ENCODE data around the gene PDLIM3. TPM values are rescaled to one million over a fixed set of nuclear protein-coding genes. Genes with fewer than 3 reads are reported as not detected.
A peak's percentile ranks its signal among the peaks of the same experiment; 100 is the strongest.
"Not testable (repeated sequence)": the region's sequence is repeated elsewhere in the genome, so short reads cannot be mapped to it uniquely, and the experiment has no call there.

The PDLIM3 gene
- total and polyA plus RNA-seq, 8 donors, result 12.9 to 43.1 (median 14.9) TPM

DNA sequence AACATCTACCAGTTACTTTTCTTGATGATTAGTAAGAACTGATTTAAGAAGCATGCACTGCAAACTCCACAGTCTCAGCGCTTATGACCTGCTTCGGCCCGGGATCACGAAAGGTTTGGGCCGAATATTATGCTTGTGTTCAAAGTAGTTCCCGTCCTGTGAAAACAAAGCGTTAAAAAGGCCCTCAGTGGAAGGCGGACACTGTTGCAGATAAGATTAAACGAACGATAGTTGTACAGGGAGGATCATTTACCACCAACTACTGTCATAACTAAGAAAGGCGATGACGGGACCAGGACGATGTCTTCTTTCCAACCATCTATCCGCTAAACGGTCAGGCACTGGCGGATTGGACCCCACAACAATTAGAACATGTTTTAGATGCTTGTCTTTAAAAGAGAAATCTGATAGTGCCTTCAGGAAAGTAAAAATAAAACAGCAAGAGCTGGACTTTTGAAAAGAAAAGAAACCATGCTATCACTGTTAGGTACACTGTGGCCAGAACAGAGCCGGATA, 21.1 kb downstream of the PDLIM3 start:
- TF ChIP-seq, protein P1, sequence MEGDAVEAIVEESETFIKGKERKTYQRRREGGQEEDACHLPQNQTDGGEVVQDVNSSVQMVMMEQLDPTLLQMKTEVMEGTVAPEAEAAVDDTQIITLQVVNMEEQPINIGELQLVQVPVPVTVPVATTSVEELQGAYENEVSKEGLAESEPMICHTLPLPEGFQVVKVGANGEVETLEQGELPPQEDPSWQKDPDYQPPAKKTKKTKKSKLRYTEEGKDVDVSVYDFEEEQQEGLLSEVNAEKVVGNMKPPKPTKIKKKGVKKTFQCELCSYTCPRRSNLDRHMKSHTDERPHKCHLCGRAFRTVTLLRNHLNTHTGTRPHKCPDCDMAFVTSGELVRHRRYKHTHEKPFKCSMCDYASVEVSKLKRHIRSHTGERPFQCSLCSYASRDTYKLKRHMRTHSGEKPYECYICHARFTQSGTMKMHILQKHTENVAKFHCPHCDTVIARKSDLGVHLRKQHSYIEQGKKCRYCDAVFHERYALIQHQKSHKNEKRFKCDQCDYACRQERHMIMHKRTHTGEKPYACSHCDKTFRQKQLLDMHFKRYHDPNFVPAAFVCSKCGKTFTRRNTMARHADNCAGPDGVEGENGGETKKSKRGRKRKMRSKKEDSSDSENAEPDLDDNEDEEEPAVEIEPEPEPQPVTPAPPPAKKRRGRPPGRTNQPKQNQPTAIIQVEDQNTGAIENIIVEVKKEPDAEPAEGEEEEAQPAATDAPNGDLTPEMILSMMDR (IDR thresholded peaks at IDR 0.05), result no peak
- Histone ChIP-seq H3K36me3 (no peaks in the 10 kb centered on the region), H3K27me3 (peaks cover 0 to 48% of the 10 kb centered on the region in 2 donors), H3K9me3 (no peaks in the 10 kb centered on the region), H3K4me3 (no peak overlapping the region), H3K4me1 (peaks cover 0 to 14% of the 10 kb centered on the region in 2 donors), H3K27ac (peak overlapping the region in 1 of 2 donors; percentile 43)
- ATAC-seq (no peak), DNase-seq (no peak)
- intact Hi-C loops (cut with DNase I), result no loop called here

DNA sequence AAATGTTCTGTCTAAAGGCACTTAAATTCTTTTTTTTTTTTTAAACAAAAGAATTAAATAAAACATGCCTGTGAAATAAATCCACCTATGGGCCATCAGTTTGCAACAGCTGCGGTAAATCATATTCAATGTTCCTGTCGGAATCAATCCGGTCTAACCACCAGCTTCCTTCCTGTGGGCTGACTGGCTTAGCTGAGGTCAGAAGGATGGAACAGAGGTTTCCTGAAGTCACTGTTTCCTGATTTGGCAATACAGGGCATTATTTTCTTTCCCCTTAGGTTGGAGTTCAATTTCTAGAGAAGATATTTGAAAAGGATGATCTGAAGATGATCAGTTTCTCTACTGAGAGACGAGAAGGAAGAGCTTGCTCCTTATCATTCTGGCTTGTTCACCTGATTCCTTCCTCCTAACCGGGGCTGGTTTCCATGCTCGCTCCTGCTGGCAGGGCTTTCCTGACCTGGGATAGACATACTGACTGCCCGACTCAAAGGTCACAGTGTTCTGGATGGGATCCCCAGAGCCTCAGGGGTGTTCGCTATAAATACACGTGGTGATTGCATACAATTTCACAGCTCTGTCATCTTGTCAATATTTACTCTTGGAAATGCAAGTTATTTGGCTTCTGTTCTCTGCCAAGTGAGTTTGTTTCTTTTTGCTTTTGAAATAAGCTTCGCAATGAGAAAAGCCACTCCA, 21.7 kb downstream of the PDLIM3 start:
- Histone ChIP-seq H3K36me3 (no peaks in the 10 kb centered on the region), H3K27me3 (peaks cover 0 to 48% of the 10 kb centered on the region in 2 donors), H3K4me3 (no peak overlapping the region), H3K4me1 (peaks cover 0 to 14% of the 10 kb centered on the region in 2 donors), H3K9me3 (no peaks in the 10 kb centered on the region), H3K27ac (peak overlapping the region in 1 of 2 donors; percentile 43)
- DNase-seq, result peak in 1 of 4 donors; percentile 30
- TF ChIP-seq, protein P1 (IDR thresholded peaks at IDR 0.05), result no peak
- intact Hi-C loops (cut with DNase I), result no loop called here
- ATAC-seq, result peak; percentile 52

DNA sequence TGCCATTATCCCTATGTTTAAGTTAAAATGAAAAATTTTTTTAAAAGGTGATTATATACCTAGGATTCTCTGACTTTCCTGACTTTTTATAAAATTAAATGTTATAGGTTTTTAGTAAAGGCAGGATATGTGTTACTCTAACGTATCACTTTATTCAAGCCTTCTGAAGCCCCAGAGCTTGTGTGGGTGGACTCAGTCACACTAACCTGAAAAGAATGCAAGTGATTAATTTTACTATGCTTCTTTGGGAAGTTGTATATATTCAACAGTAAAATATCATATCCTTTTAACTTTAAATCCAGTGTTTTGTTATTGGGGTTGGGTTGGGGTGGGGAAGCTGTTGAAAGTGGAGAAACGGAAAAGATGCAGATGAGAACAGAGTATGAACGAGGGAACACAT, 22.8 kb downstream of the PDLIM3 start:
- DNase-seq, result no peak
- Histone ChIP-seq H3K4me3 (no peak overlapping the region), H3K9me3 (no peaks in the 10 kb centered on the region), H3K27me3 (peaks cover 0 to 48% of the 10 kb centered on the region in 2 donors), H3K4me1 (peaks cover 0 to 14% of the 10 kb centered on the region in 2 donors), H3K36me3 (no peaks in the 10 kb centered on the region), H3K27ac (no peak overlapping the region)
- TF ChIP-seq, protein P1 (IDR thresholded peaks at IDR 0.05), result no peak
- ATAC-seq, result no peak
- intact Hi-C loops (cut with DNase I), result no loop called here

DNA sequence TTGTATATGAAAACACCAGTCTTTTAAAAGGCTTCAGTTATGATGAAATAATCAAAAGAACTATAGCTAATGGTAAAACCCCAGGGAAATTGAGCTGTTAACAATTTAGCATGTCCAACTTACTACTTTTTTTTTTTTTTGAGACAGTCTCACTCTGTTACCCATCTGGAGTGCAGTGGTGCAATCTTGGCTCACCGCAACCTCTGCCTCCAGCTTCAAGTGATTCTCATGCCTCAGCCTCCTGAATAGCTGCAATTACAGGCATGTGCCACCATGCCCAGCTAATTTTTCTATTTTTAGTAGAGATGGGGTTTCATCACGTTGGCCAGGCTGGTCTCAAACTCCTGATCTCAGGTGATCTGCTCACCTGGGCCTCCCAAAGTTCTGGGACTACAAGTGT, 24.1 kb downstream of the PDLIM3 start:
- intact Hi-C loops (cut with DNase I), result not testable (repeated sequence)
- peaks cover 0 to 14% of the 10 kb centered on the region in 2 donors for H3K4me1 ChIP-seq

DNA sequence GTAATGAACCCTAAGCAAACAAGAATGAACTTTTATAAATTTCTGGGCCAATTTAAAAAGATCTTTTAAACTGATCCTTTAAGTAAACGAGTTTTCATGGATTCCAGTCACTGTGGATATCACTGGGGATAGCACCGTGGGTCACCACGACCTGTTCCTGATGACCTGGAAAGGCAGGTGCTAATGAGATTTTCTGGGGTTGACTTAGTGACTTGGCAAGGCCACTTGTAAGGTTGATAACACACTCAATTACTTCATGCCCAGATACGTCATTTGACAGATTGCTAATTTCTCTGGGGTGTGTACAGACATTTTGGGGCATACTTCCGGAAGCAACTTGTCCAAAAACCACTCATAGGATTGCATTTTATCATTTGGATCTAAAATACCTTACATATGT, 24.5 kb downstream of the PDLIM3 start:
- intact Hi-C loops (cut with DNase I), result no loop called here
- Histone ChIP-seq H3K36me3 (no peaks in the 10 kb centered on the region), H3K9me3 (no peaks in the 10 kb centered on the region), H3K4me3 (no peak overlapping the region), H3K4me1 (peaks cover 0 to 14% of the 10 kb centered on the region in 2 donors), H3K27me3 (peaks cover 0 to 55% of the 10 kb centered on the region in 2 donors), H3K27ac (no peak overlapping the region)
- TF ChIP-seq, protein P1 (IDR thresholded peaks at IDR 0.05), result no peak
- DNase-seq (no peak), ATAC-seq (no peak)

More for the DNA sequence above, 24.1 kb downstream of the PDLIM3 start:
- peaks cover 0 to 51% of the 10 kb centered on the region in 2 donors for H3K27me3 ChIP-seq
- ATAC-seq, H3K9me3 ChIP-seq, H3K4me3 ChIP-seq, H3K27ac ChIP-seq, H3K36me3 ChIP-seq, DNase-seq: not testable (repeated sequence)

Data from left lung (tissue), 10 donors.